ENCODE results near the gene PARP2.
"Not testable (repeated sequence)": the region's sequence is repeated elsewhere in the genome, so short reads cannot be mapped to it uniquely, and the experiment has no call there.

PARP2 gene

GRCh38 chr14:20346713-20347112 is 3.3 kb downstream of the PARP2 start:
- no peak for DNase-seq (ENCODE audit: low read depth in 3 of 3)

DNA sequence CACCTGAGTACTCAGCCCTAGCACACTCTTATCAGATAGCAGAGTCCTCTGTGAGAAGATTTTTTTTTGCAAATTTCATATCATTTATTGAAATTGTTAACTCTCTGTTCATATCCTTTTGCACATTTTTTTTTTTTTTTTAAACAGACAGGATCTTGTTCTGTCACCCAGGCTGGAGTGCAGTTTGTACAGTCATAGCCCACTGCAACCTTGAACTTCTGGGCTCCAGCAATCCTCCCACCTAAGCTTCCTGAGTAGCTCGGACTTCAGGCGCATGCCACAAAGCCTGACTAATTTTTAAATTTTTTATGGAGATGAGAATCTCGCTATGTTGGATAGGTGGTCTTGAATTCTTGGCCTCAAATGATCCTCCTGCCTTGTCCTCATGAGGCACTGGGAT is 4.3 kb downstream of the PARP2 start:
- no peak for DNase-seq (ENCODE audit: low read depth in 3 of 3)

GRCh38 chr14:20350282-20350681 is 6.8 kb downstream of the PARP2 start:
- DNase-seq (ENCODE audit: low read depth in 3 of 3): no peak

GRCh38 chr14:20350860-20351259 is 7.4 kb downstream of the PARP2 start:
- no peak for DNase-seq (ENCODE audit: low read depth in 3 of 3)

- DNase-seq (ENCODE audit: low read depth in 3 of 3): no peak
These were observed 13.0 kb downstream of the PARP2 start for GRCh38 chr14:20356422-20356821.

DNA sequence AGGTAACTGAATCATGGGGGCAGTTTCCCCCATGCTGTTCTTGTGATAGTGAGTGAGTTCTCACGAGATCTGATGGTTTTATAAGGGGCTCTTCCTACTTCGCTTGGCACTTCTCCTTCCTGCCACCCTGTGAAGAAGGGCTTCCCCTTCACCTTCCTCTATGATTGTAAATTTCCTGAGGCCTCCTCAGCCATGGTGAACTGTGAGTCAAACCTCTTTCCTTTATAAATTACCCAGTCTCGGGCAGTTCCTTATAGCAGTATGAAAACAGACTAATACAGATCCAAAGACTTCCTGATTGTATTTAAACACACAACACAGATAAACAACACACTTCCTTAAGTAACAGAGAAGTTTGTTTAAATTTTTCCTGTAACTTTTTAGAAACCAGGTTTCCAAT is 15.0 kb downstream of the PARP2 start:
- DNase-seq (ENCODE audit: low read depth in 3 of 3): not testable (repeated sequence)

DNA sequence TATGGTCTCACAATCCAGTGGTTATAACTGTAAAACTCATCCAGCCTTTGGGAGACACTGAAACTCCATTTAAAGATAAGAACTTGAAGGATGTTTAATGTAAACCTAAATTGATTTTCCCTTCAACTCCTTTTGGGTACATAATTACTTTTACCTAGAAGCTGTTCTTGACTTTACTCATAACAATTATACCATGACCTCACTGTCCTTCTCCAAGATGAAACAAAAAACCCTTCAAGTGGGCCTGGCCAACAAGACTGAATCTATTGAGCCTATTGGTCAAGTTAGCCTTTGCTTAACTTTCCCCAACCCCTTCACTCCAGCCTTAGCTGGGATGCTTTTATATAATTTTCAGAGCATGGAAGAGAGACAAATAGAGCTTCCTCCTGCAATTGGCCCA is 22.5 kb downstream of the PARP2 start:
- no peak for DNase-seq (ENCODE audit: low read depth in 3 of 3)

DNA sequence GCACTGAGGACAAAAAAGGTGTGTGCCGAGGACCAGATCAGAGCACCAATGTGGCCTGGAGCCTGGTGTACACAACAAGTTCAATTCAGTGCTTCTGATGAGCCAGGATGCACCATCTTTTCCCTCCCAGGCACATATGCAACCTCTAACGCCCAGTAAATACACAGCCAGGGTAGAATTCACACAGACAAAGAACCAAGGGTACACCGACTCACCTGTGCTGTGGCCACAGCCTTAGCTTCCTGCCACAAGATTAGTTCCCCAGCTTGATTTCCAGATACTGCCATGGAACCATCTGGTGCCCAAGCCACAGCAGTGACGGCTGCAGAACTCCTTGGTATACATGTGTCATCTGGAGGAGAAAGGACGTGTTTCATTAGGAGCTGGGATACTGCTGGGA is 29.4 kb downstream of the PARP2 start:
- no peak for DNase-seq (ENCODE audit: low read depth in 3 of 3)

- no peak for DNase-seq (ENCODE audit: low read depth in 3 of 3)
These were observed 32.0 kb downstream of the PARP2 start for GRCh38 chr14:20375471-20375870.

- DNase-seq (ENCODE audit: low read depth in 3 of 3): no peak
These were observed 32.7 kb downstream of the PARP2 start for GRCh38 chr14:20376071-20376588.

GRCh38 chr14:20377171-20377570 is 33.7 kb downstream of the PARP2 start:
- DNase-seq (ENCODE audit: low read depth in 3 of 3): no peak

DNA sequence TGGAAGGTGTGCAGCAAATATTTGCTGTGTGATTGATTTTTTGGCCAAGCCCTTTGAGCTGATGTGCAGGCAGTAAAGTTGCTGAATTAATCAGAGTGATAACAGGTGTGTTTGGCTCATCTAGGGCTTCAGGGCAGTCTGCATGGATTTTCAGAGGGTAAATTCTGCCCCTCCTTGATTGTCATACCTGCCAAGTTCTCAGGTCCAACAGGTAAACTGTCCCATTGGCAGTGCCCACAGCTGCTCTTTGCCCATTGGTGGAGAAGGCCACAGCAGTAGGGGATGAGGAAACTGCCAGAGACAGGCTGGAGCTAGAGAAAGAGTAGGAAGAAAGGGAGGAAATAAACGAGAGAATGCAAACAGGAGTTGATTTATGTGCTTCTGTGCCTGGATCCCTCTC is 36.3 kb downstream of the PARP2 start:
- DNase-seq (ENCODE audit: low read depth in 3 of 3): no peak

DNA sequence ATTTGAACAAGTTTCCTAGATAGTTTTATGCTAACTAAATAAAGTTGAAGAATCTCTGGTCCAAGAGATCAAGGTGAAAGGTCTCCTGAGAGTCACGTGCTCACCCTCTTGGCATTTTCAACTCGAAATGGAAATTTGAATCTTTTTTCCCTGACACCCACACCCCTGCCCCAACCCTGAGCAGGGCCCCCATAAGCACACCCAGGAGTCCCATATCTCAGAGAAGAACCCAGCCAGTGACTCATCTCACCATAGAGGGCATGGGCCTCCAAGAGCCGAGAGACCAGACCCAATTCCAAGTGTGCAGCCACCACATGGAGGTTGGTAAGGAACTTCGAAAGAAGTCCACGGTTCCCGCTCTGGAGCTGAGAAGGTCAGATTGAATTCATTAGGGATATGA is 37.2 kb downstream of the PARP2 start:
- DNase-seq (ENCODE audit: low read depth in 3 of 3): no peak

GRCh38 chr14:20381341-20381740 is 37.9 kb downstream of the PARP2 start:
- no peak for DNase-seq (ENCODE audit: low read depth in 3 of 3)

DNA sequence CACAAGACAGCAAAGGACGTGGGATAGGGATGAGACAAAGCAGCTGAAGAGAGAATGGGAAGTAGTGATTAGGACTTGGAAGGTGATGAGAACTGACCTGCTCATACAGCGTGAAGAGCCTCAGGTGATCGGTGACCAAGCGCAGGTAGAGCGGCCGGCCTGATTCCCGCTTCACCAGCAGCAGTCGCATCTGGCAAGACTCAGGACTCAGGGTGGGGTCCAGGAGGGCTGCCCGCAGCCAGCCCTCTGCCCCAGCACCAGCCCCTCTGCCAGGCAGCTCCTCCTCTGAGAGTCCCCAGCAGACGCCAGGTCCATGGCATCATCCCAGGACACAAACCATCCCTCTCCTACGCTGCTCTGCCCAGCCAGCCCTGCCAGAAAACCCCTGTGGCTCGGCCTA is 39.1 kb downstream of the PARP2 start:
- no peak for DNase-seq (ENCODE audit: low read depth in 3 of 3)

GRCh38 chr14:20383032-20383431 is 39.6 kb downstream of the PARP2 start:
- DNase-seq (ENCODE audit: low read depth in 3 of 3): no peak

GRCh38 chr14:20383636-20384035 is 40.2 kb downstream of the PARP2 start:
- DNase-seq (ENCODE audit: low read depth in 3 of 3): no peak

DNA sequence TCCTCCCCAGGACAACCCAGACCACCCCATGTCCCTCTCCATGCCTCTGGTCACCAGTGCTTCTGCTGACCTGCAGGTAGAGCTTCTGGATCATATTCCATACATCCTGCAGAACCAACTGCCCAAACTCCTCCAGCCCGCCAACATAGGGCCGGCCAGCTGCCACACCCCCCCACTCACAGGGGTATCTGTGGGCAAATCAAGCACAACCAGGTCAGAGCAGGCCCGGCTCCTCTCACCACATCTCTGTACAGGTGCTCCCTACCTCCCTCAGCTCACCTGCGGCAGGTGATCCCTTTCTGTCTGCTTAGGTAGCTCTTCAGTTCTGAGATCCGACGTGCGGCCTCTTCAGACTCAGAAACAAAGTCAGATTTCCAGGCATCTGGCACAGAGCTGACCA is 40.9 kb downstream of the PARP2 start:
- DNase-seq (ENCODE audit: low read depth in 3 of 3): no peak

DNA sequence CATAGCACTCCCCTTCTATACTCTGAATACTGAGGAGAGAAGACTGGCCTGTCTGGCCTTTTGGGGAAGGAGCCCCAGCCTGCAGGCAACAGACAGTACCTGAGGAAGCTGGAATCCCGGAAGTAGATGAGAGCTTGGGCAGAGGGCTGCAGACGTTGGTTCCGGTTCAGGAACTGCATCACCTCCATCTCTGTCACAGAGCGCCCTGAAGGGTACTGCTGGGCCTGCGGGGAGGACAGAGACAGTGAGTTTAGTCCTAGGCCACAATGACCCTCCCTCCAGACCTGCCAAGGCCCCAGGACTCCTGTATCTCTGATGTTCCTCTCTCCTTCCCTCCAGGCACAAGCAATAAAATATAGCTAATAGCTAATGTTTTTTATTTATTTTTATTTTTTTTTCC is 41.5 kb downstream of the PARP2 start:
- no peak for DNase-seq (ENCODE audit: low read depth in 3 of 3)

DNA sequence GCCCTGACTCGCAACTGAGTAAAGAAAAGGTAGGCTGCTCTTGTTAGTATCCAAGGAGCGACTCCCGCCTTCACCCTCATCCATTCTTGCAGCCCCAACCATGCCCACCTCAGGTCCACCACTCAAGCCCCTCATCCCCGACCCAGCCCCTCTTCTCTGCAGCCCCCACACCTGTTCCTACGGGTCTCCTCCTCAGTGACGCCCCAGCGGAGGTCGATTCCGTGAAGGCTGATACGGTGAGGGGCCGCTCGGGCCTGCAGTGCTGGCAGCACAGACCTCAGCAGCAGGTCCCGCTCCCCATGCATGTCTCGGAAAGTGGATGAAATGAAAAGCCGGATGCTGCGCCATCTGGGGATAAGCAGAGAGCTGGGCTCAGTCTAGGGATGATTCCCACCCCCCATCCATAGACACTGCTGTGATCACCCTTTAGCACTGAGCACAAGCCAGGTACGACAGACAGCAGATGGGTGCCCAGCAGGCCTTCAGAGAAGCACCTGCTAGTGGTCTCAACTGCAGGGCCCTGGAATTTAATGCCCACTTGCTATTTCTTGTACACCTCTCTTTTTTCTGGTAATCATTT is 42.9 kb downstream of the PARP2 start:
- DNase-seq (ENCODE audit: low read depth in 3 of 3): no peak

- DNase-seq (ENCODE audit: low read depth in 3 of 3): no peak
These were observed 44.1 kb downstream of the PARP2 start for GRCh38 chr14:20387576-20387975.

DNA sequence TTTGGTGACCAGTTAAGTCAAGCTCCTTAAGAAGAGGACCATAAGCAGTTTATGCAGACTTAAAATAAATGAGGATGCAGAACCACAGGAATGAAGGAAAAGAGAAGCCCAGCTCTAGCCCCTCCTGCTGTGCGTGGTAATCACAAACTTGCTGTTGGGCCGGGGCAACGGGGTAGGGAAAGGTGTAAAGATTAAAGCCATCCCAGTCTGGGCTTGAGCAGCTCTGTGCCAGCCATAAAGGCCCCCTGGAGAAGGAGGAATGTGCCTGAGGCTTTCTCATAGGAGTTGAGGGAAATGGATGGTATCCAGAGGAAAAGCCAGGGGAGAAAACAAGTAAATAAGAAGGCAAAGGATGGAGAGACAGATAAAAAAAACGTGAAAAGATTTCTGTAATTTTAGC is 44.7 kb downstream of the PARP2 start:
- no peak for DNase-seq (ENCODE audit: low read depth in 3 of 3)

GRCh38 chr14:20391505-20391904 is 48.1 kb downstream of the PARP2 start:
- DNase-seq (ENCODE audit: low read depth in 3 of 3): no peak

DNA sequence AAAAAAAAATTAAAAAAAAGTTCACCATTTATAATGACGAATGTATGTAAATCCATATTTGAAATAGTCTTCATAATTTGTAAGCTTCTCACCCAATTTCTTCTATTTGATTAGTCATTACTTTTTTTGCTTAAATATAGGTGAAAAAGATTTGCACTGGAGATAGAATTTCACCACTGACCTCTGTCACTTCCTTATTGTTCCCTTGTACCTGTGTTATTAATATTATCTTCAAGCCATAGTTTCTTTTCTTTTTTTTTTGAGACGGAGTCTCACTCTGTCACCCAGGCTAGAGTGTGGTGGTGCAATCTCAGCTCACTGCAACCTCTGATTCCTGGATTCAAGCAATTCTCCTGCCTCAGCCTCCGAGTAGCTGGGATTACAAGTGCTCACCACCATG is 54.1 kb downstream of the PARP2 start:
- no peak for DNase-seq (ENCODE audit: low read depth in 3 of 3)
